ES-I3 (cell line): ENCODE results near the gene ARHGDIB.

Source experiments
- H3K36me3 ChIP-seq: 2 replicates; pipeline ENCODE4 v1.6.1; 2013; ENCODE audit warnings: mild to moderate bottlenecking, low read length, control low read depth, moderate library complexity; ENCODE audit not compliant: insufficient read depth
- H3K4me1 ChIP-seq: 2 replicates; pipeline ENCODE4 v1.6.1; 2013; ENCODE audit warnings: mild to moderate bottlenecking, control low read depth, low read length; ENCODE audit not compliant: insufficient read depth
- H3K9ac ChIP-seq: 2 replicates; pipeline ENCODE4 v1.6.1; 2013; ENCODE audit warnings: low read depth, mild to moderate bottlenecking, low read length, moderate library complexity
- H3K9me3 ChIP-seq: 2 replicates; pipeline ENCODE4 v1.6.1; 2013; ENCODE audit warnings: mild to moderate bottlenecking, low read length, moderate library complexity; ENCODE audit not compliant: control insufficient read depth, insufficient read depth

Gene ARHGDIB

DNA sequence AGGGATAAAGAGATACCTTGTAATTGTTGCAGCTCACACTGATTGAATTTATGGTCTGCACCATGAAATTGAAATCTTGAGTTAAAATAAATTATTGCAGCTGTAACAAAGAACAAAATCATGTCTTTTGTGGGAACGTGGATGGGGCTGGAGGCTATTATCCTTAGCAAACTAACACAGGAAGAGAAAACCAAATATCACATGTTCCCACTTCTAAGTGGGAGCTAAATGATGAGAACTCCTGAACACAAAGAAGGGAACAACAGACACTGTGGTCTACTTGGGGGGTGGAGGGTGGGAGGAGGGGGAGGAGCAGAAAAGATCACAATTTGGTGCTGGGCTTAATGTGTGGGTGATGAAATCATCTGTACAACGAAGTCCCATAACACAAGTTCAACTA, 45.7 kb downstream of the ARHGDIB start:
- Histone ChIP-seq H3K9me3 (peaks cover 3% of the 10 kb centered on the region), H3K36me3 (no peaks in the 10 kb centered on the region), H3K4me1 (no peaks in the 10 kb centered on the region), H3K9ac (no peak overlapping the region)

DNA sequence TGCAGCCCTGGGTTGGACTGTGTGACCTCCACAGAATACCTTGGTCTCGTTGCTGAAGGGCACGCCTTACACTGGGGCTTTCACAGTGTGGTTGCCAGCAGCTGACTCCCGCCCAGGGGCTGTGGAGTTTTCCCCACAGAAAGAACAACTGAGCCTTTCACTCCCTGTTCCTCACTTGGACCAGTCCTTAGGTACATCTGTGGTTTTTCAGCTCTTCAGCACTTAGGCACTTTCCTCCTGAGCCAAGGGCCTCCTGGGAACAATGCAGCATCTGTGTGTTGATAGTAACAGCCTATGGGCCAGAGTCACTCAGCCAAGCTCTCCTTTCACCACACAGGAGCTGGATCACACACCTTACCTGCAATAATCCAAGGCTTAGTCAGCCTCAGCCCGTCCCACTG, 48.0 kb downstream of the ARHGDIB start:
- Histone ChIP-seq H3K4me1 (no peaks in the 10 kb centered on the region), H3K9ac (no peak overlapping the region), H3K9me3 (peaks cover 3% of the 10 kb centered on the region), H3K36me3 (no peaks in the 10 kb centered on the region)

DNA sequence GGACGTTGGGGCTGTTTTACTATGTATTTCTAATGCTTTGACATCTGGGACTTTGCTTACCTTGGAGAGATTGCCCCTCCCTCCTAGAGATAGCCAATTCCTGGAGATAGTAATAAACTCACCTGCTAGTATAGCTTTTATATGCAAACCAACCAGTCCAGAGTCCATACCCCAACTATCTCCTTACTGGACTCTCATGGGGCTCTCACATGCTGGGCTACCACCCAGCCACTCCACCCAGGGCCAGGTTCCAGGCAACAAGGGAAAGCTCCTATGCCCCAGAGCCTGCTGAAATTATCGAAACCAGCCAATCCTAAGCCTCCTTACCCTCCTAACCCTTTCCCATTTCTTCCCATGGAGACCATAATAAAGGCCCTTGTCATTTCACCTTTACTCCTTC, 50.3 kb downstream of the ARHGDIB start:
- Histone ChIP-seq H3K9ac (no peak overlapping the region), H3K4me1 (no peaks in the 10 kb centered on the region), H3K36me3 (no peaks in the 10 kb centered on the region), H3K9me3 (no peaks in the 10 kb centered on the region)

DNA sequence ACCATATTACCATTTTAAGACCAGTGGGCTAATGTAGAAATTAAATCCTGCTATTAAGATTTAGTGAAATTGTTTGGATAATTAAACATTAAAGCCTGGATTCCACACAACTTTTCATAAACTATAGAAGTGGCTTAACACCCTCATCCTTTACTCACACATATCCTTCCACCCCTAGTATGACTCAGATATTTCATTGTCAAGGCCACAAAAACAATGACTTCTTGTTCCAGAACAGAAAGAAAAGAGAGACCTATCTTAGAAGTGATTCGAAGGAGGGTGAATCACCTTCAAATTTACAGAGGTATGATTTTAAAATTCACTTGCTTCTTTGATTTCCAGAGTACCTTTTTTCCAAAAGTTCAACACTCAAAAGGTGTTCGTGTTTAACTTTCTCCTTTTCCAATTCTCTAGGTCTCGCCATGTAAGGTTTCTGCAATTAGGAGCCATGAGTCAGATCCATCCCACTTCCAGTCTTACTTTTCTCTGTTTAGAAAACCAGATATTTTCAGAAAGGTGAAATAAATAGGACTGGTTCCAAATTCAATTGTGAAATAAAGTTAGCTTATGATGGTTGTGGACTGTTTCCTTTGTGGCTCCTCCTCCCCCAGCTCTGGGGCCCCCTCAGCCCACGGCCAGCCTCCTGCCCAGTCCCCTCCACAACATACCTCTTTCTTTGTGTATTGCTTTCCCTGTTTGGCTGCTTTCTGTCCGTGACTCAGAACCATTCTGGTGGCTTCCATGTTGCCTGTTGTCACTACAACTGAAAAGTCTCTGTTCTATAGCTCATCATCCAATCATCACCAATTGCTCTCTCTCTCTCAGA, 51.1 kb downstream of the ARHGDIB start:
- no peak overlapping the region for H3K9ac ChIP-seq
- H3K4me1 ChIP-seq = no peaks in the 10 kb centered on the region
- H3K9me3 ChIP-seq = no peaks in the 10 kb centered on the region
- H3K36me3 ChIP-seq = no peaks in the 10 kb centered on the region

DNA sequence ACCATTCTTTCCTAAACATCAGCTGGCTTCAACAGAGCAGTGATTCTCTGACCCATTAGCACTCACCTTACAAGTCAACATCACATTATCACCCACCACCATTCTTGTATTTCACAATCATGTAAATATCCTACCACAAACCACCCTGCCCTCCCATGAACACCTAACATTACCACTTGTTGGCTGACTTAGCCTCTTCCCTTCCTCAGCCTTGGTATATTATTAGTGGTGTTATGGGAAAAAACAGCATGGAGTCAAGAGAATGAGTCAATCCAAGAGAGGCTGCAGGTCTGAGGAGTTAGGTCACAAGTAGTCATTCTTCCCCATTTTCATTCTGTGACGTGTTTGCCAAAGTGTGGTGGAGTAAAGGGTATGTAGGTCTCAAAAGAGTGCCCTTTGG, 53.4 kb downstream of the ARHGDIB start:
- Histone ChIP-seq H3K36me3 (no peaks in the 10 kb centered on the region), H3K9ac (no peak overlapping the region), H3K9me3 (no peaks in the 10 kb centered on the region), H3K4me1 (no peaks in the 10 kb centered on the region)

DNA sequence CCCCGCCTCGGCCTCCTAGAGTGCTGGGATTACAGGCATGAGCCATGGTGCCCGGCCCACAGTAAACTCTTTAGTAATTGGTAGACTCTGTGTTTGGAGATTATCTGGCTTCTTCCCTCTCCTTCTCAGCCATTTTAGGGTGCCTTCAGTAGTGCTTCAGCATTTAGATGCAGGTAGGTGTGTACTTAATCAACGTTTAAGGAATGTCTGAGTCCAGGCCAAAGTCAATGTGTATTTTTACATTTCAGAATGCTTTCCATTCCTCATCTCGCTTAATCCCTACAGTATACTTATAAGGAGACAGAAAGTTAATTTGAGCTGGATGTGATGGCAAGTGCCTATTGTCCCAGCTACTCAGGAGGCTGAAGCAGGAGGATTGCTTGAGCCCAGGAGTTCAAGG, 55.3 kb downstream of the ARHGDIB start:
- Histone ChIP-seq H3K36me3 (no peaks in the 10 kb centered on the region), H3K9me3 (no peaks in the 10 kb centered on the region), H3K9ac (no peak overlapping the region), H3K4me1 (peaks cover 3% of the 10 kb centered on the region; the same call in 1 of the 2 replicates)

DNA sequence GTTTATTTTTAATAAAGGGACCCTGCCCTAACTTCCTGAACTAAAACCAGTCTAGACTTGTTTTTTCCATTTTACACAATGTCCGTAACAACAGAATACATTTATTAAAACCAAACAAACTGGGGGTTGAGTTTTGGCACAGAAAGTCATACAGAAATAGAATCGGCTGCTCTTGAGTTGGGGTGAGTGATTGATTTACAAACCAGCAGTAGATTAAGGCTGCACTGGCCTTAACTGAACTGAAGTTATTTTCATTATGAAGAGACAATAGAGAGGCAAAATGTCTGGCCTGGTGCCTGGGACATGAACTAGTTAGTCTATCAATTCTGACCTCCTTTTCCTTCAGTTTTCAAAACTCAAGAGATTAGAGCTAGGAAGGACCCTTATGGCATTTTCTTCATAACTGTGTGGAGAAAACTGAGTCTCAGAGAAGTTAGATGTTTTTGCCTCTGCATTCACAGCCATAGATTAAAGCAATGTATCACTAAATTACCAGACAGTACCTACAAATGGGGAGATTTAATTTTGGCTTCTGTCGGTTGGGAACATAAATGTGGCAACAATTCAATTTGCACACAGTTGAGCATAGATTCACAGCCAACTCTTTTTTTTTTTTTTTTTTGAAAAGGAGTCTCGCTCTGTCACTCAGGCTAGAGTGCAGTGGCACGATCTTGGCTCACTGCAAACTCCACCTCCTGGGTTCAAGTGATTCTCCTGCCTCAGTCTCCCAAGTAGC, 56.0 kb downstream of the ARHGDIB start:
- Histone ChIP-seq H3K9me3 (no peaks in the 10 kb centered on the region), H3K36me3 (no peaks in the 10 kb centered on the region), H3K9ac (no peak overlapping the region)

DNA sequence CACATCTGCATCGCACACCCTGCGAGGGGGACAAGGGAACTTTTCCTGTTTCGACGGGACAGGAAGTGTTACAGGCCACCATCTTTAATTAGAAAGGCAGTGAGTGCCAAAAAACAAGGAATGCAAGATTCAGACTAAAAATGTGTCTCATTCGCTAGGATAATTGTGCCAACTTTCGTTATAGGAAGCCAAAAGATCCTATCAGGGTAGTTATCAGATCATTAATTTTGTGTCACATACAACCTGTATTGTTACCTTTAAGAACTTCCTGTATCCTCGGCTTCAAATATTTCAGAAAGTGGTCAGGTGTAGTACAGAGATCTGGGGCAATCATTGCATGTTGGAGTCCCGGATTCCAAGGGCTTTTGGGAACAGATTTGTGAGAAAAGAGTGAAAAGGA, 56.5 kb downstream of the ARHGDIB start:
- Histone ChIP-seq H3K36me3 (no peaks in the 10 kb centered on the region), H3K9ac (no peak overlapping the region), H3K9me3 (no peaks in the 10 kb centered on the region), H3K4me1 (peaks cover 3% of the 10 kb centered on the region; the same call in 1 of the 2 replicates)

More for the DNA sequence above, 56.0 kb downstream of the ARHGDIB start:
- H3K4me1 ChIP-seq = peaks cover 3% of the 10 kb centered on the region; the same call in 1 of the 2 replicates

DNA sequence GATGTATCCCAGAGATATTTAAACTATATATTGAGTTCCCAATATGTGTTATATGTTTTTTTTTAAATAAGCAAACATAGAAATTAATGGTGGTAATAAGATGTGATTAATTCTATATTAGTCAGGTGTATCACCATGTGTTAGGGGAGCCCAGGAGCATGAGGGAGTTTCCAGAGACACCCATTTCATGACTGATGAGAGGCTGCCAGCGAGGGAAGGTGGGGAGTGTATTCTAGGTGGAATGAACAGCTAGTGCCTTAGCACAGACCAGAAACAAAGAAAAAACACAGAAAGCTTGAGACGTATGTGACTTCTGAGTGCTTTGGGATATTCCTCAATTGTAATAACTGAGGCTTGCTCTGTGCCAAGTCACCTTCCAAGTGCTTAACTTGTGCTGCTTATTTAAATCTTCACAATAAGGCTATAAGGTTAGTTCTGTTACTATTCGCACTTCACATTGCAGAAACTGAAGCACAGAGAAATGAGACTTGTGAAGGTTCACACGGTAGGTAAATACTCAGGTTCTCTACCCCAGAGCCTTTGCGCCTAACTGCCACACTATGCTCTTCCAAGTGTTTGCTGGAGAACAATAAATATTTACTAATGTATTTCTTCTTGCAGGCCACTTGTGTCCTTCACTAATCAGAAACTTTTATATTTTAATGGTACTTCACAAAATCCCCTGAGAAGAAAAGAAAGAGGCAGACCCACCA, 57.9 kb downstream of the ARHGDIB start:
- Histone ChIP-seq H3K9me3 (no peaks in the 10 kb centered on the region), H3K9ac (no peak overlapping the region), H3K4me1 (peaks cover 3% of the 10 kb centered on the region; the same call in 1 of the 2 replicates), H3K36me3 (no peaks in the 10 kb centered on the region)

DNA sequence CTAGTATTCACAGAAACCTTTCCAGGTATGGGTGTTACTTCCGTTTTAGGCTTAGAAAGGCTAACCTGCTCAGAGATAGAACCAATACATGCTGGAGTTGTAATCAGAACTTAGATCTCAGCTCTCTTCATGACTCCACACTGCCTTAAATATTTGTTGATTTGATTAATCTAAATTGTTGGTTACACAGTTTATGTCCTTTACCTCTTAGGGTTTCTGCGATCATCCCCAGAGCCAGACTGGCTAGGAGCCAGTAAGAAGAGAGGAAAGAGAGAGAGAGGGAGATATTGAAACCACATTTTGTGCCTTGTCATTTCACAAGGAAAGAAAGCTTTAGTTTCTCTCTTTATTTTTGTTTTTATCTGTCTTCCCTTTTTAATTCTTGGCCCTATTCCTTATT, 58.9 kb downstream of the ARHGDIB start:
- H3K36me3 ChIP-seq = no peaks in the 10 kb centered on the region
- peaks cover 3% of the 10 kb centered on the region; the same call in 1 of the 2 replicates for H3K4me1 ChIP-seq
- no peak overlapping the region for H3K9ac ChIP-seq
- H3K9me3 ChIP-seq = no peaks in the 10 kb centered on the region

DNA sequence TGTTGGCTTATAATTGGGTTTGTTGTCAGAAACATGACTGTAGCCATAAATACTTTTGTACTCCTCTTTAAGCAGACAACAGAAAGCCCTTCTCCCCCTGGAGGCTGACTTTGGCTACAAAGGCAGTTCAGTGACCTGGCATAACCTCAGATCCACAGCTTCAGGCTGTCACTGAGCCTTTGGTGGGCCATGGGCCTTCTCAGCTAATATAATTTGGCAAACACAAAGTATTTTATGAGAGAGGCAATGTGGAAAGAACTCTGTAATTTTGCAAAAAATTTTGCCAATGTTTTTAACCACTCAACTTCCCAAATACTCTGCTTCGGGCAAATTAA, 60.2 kb downstream of the ARHGDIB start:
- Histone ChIP-seq H3K9ac (no peak overlapping the region), H3K36me3 (no peaks in the 10 kb centered on the region), H3K9me3 (no peaks in the 10 kb centered on the region), H3K4me1 (peaks cover 3% of the 10 kb centered on the region; the same call in 1 of the 2 replicates)

DNA sequence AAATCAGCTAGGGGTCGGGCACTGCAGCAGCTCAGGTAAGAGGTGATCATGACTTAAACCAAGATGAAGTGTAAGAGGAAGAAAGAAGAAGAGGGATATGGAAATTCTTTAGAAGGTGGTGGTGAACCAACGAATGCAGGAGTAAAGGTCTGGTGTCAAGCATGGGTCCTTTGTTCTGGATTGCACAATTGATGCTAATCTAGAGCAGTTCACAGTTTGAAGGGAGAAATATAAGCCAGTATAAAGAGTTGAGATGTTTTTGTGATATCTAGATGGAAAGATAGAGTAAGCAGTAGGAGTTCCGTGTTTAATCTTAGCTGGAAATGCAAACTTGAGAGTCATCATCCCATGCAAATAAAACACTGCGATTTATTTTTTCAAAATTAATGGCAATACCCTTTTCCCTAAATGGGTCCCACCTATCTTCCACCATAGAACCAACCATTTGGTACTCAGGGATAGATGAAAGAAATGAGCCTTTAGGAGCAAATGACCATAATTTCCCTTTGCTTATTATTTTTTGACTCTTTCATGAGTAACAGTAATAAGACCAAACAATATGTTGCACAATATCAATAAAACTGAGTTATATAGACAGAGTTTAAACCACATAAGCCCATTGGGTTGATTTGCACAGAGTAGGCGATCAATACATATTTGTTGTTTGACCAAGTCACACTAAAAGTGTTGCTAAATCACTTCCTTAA, 60.7 kb downstream of the ARHGDIB start:
- no peak overlapping the region for H3K9ac ChIP-seq

DNA sequence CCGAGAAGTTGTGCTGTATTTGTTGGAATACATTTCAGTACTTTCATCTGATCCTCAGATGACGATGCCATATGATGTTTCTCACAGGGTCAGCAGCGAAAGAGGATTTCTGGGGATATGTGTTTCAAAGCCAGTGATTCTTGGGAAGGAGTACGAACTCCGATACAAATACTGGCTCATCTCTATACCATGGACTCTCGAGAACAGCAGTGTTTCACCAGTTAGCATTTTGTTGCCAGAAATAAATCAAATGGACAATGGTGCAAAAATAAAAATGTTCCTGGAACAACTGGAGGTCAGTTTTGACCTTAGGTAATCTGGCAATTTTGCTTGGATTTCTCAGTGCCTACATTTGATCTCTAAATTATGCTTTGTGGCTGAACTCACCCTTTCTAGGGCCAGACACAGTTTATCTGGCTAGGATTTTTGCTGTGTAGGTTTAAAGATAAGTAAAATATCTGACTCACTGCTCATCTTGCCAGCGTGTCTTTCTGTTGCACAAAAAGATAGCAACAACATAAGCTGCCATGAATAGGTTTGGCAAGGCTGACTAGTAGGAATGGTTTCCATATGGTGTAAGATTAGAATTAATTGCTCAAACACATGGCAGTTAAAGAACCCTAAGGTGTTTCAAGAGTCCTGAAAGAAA, 64.8 kb downstream of the ARHGDIB start:
- Histone ChIP-seq H3K4me1 (peaks cover 2% of the 10 kb centered on the region), H3K9me3 (no peaks in the 10 kb centered on the region), H3K9ac (no peak overlapping the region), H3K36me3 (no peaks in the 10 kb centered on the region)

More for the DNA sequence above, 60.7 kb downstream of the ARHGDIB start:
- H3K4me1 ChIP-seq = peaks cover 3% of the 10 kb centered on the region; the same call in 1 of the 2 replicates
- H3K9me3 ChIP-seq = no peaks in the 10 kb centered on the region
- no peaks in the 10 kb centered on the region for H3K36me3 ChIP-seq
